Ishikawa (cell line): ENCODE results near the gene WDR1.

ENCODE experiments used
- CEBPB ChIP-seq: IDR thresholded peaks from 2 replicates; pipeline ENCODE4 v1.6.1; 2012
- CREB1 ChIP-seq: IDR thresholded peaks from 2 replicates; pipeline ENCODE4 v1.6.1; 2012; ENCODE audit warnings: low read depth
- EP300 ChIP-seq: IDR thresholded peaks from 2 replicates; pipeline ENCODE4 v1.6.1; 2012; ENCODE audit warnings: borderline replicate concordance
- FOXM1 ChIP-seq: IDR thresholded peaks from 2 replicates; pipeline ENCODE4 v1.6.1; 2012; ENCODE audit warnings: low read depth, borderline replicate concordance
- MAX ChIP-seq: IDR thresholded peaks from 2 replicates; pipeline ENCODE4 v1.6.1; 2012
- RAD21 ChIP-seq: IDR thresholded peaks from 2 replicates; pipeline ENCODE4 v1.6.1; 2012; ENCODE audit warnings: low read depth
- TCF12 ChIP-seq: IDR thresholded peaks from 2 replicates; pipeline ENCODE4 v1.6.1; 2012; ENCODE audit warnings: low read depth
- TEAD4 ChIP-seq: IDR thresholded peaks from 2 replicates; pipeline ENCODE4 v1.6.1; 2012
- USF1 ChIP-seq: IDR thresholded peaks from 2 replicates; pipeline ENCODE4 v1.6.1; 2012

- TF ChIP-seq EP300 (no peak), RAD21 (no peak), MAX (no peak), FOXM1 (no peak), CEBPB (no peak), TEAD4 (no peak), CREB1 (no peak), TCF12 (no peak), USF1 (no peak)
Observed at GRCh38 chr4:10129196-10130177, 12.9 kb upstream of the WDR1 start.
